ENCODE data around the gene CCDC85B. TPM values are rescaled to one million over a fixed set of nuclear protein-coding genes. Genes with fewer than 3 reads are reported as not detected.

CCDC85B gene
- total and polyA plus RNA-seq, 9 donors: 14.2 to 23.9 (median 21.8) TPM

DNA sequence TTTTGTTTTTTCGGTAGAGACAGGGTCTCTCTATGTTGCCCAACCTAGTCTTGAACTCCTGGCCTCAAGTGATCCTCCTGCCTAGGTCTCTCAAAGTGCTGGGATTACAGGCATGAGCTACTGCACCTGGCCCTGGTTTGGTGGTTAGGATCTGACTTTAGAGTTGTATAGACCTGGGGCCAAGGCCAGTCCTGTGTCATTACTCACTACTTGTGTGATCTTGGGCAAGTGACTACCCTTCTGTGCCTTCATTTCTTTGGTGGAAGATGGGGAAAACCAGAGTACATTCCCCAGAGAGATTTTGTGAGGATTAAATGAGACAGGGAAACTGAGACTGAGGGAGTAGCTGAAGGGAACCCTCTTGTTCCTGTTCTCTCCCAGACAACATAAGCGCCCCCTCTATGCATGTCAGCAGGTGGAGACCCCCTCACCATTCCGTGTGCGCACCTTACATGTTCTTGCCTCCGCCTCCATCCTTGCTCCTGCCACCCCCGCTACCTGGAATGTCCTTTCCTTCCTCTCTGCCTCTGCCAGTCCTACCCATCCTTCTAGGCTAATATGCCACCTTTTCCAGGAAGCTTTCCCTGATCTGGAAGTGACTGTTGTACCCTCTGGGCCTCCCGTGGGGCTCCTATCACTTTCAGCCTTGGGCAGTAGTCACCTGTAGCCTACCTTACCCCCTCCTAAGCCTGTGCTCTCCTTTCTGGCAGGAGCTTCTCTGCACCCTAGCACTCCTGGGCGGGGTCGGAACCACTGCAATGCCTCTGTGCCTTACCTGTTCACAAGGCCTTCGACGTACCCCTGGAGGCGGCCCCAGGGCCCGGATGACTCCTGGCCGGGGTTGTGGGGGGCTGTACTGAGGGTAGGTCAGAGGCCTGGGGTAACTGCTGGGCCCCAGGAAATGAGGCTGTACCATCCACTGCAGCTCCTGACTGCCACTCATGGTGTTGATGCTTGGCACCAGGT, 5.8 kb downstream of the CCDC85B start:
- peaks cover 51% of the 10 kb centered on the region for H3K27me3 ChIP-seq (ENCODE audit: control insufficient read depth, insufficient read depth, low read length)
- DNase-seq: no peak
- no peaks in the 10 kb centered on the region for H3K36me3 ChIP-seq (ENCODE audit: control insufficient read depth, insufficient read depth, low read length)
- H3K4me3 ChIP-seq (ENCODE audit: low read length): no peak overlapping the region
- H3K9me3 ChIP-seq (replicated peaks; ENCODE audit: control insufficient read depth, low read depth, low read length): no peaks in the 10 kb centered on the region
- H3K27ac ChIP-seq (ENCODE audit: low read length): no peak overlapping the region
- 90% methylated on average over 11 of the region's 14 CpGs for WGBS (ENCODE audit: insufficient coverage)
- H3K4me1 ChIP-seq (ENCODE audit: control insufficient read depth, insufficient read depth, low read length): peaks cover 40% of the 10 kb centered on the region

DNA sequence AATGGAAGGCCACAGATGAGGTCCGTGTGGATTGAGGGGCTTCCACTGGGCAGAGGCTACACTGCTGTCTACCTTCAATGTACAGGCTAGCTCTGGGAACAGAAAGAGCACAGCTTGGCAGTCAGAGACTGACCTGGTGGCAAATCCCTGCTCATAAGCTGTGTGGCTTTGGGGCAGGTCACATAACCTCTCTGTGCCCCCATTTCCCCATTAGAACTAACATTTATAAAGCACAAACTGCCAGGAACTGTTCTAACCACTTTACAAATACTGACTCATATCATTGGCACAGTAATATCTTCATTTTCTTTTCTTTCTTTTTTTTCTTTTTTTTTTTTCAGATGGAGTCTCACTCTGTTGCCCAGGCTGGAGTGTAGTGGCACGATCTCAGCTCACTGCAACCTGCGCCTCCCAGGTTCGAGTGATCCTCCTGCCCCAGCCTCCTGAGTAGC, 6.6 kb downstream of the CCDC85B start:
- Histone ChIP-seq H3K36me3 (ENCODE audit: control insufficient read depth, insufficient read depth, low read length) (no peaks in the 10 kb centered on the region), H3K27me3 (ENCODE audit: control insufficient read depth, insufficient read depth, low read length) (peaks cover 55% of the 10 kb centered on the region), H3K4me3 (ENCODE audit: low read length) (no peak overlapping the region), H3K4me1 (ENCODE audit: control insufficient read depth, insufficient read depth, low read length) (peaks cover 33% of the 10 kb centered on the region), H3K27ac (ENCODE audit: low read length) (no peak overlapping the region), H3K9me3 (replicated peaks; ENCODE audit: control insufficient read depth, low read depth, low read length) (no peaks in the 10 kb centered on the region)
- 83% methylated on average over 2 of the region's 4 CpGs for WGBS (ENCODE audit: insufficient coverage)
- DNase-seq: no peak

DNA sequence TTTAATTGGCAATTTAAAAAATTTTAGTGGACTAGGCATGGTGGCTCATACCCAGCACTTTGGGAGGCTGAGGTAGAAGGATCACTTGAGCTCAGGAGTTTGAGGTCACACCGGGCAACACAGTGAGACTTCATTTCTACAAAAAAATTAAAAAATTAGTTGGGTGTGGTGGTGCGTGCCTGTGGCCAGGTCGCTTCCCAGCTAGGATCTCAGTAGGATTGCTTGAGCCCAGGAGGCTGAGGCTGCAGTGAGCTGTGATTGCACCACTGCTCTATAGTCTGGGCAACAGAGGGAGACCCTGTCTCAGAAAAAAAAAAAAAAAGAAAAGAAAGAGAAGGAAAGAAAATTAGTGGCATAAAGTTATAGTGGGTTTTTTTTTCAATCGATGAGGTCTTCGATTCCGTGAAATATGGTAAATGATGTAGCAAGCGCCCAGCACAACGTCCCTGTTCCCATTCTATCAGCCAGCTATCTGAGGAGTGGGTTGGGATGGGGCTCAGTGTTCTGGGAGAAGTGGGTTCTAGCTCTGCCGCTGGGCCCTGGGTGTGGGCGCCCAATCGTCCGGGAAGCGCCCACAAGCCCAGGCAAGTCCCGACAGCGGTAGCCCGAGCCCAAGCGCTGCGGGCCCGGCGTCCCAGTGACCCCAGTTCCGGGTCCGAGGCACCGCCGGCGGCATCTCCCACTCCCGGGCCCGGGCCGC, 8.3 kb downstream of the CCDC85B start:
- Histone ChIP-seq H3K9me3 (replicated peaks; ENCODE audit: control insufficient read depth, low read depth, low read length) (no peaks in the 10 kb centered on the region), H3K4me3 (ENCODE audit: low read length) (no peak overlapping the region), H3K27ac (ENCODE audit: low read length) (no peak overlapping the region), H3K27me3 (ENCODE audit: control insufficient read depth, insufficient read depth, low read length) (peaks cover 69% of the 10 kb centered on the region), H3K36me3 (ENCODE audit: control insufficient read depth, insufficient read depth, low read length) (no peaks in the 10 kb centered on the region), H3K4me1 (ENCODE audit: control insufficient read depth, insufficient read depth, low read length) (peaks cover 16% of the 10 kb centered on the region)
- 15% methylated on average over 24 of the region's 28 CpGs for WGBS (ENCODE audit: insufficient coverage)
- DNase-seq: no peak

DNA sequence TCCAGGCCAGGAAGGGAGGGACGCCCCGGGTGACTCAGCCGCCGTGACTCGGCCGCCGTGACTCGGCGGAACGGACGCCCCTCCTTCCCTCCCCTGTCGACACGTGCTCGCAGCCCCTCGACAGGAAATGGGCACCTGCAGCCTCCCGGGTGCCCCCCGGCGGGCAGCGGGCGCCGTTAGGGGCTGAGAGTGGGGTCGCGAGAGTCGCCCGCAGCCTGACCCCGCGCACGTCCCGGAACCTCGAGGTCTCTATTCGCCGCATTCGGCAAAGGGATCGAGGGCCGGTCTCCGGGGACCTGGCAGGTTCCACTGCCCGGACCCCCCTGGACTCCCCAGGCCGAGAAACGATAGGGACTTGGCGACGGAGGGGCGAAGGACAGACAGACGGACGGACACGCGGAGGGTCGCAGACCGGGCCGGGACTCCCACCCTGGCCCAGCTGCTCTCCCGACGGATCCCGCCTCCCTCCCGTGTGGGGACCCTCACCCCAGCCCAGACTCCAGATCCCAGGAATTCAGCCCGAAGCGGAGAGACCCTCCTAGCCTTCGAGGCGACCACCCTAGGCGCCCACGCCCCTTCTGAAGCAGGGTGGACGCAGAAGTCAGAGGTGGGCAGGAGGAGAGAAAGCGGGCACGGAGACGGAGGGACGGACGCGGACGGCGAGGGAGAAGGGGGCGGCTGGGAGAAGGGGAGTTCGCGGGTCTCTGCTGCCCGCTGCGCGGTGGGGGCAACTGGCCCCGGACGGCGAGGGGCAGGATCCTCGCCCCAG, 9.1 kb downstream of the CCDC85B start:
- no peak for DNase-seq
- H3K4me1 ChIP-seq (ENCODE audit: control insufficient read depth, insufficient read depth, low read length): peaks cover 14% of the 10 kb centered on the region
- H3K36me3 ChIP-seq (ENCODE audit: control insufficient read depth, insufficient read depth, low read length): no peaks in the 10 kb centered on the region
- H3K27me3 ChIP-seq (ENCODE audit: control insufficient read depth, insufficient read depth, low read length): peaks cover 70% of the 10 kb centered on the region
- no peak overlapping the region for H3K4me3 ChIP-seq (ENCODE audit: low read length)
- no peak overlapping the region for H3K27ac ChIP-seq (ENCODE audit: low read length)
- 1% methylated on average over 60 of the region's 78 CpGs for WGBS (ENCODE audit: insufficient coverage)
- H3K9me3 ChIP-seq (replicated peaks; ENCODE audit: control insufficient read depth, low read depth, low read length): no peaks in the 10 kb centered on the region

DNA sequence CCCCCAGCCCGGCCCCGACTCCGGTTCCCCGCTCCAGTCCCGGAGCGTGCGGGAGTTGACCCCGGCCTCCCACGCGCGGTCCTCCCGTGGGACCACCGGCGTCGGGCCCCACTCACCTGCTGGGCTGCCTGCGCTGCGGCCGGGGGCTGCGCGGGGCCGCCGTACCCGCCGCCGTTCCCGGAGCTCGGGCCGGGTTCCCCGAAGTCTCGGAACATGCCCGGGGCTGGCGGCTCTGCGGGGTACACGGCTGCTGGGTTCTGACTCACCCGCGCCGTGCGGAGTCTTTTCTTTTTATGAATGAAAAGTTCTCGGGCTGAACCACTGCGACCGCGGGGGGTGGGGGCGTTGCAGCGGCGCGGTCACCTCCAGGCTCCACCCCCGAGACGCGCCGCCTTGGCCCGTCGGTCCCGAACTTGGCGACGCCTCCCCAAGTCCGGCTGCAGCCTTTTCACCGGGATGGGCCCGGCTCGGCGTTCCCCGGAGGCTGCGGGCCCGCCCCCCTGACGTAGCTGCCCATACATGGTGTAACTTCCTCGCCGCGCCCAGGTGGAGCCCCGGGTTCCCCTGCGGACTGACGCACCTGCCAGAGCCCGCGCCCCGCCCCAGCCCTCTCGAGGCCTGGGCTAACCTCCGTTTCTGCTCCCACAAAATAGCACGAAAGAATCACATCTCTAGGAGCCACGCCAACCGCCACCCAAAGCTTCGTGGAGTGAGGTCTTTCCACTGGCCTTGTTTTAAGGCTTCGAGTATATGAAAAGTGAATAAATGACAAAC, 9.8 kb downstream of the CCDC85B start, which contains the start of gene FOSL1:
Gene FOSL1, minus strand, starts transcription at position 264 of the 774 bp plus-strand sequence. Its CDS starts 49 bp downstream, at position 215.
- peaks cover 76% of the 10 kb centered on the region for H3K27me3 ChIP-seq (ENCODE audit: control insufficient read depth, insufficient read depth, low read length)
- peak within 1 kb of the TSS; percentile 25 for H3K4me3 ChIP-seq (ENCODE audit: low read length)
- DNase-seq: peak; percentile 69
- under 1% methylated on average over 72 of the region's 80 CpGs for WGBS (ENCODE audit: insufficient coverage)
- H3K4me1 ChIP-seq (ENCODE audit: control insufficient read depth, insufficient read depth, low read length): peaks cover 14% of the 10 kb centered on the region
- H3K27ac ChIP-seq (ENCODE audit: low read length): no peak within 1 kb of the TSS
- no peaks in the 10 kb centered on the region for H3K36me3 ChIP-seq (ENCODE audit: control insufficient read depth, insufficient read depth, low read length)
- H3K9me3 ChIP-seq (replicated peaks; ENCODE audit: control insufficient read depth, low read depth, low read length): no peaks in the 10 kb centered on the region

DNA sequence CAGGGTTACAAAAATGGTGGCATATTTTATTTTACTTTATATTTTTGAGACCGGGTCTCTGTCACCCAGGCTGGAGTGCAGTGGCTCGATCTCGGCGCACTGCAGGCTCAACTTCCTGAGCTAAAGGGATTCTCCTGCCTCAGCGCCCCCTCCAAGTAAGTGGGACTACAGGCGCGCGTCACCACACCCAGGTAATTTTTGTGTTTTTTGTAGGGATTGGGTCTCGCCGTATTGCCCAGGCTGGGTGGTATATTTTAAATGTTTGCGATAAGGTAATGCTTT, 10.4 kb downstream of the CCDC85B start:
- no peak for DNase-seq
- Histone ChIP-seq H3K36me3 (ENCODE audit: control insufficient read depth, insufficient read depth, low read length) (no peaks in the 10 kb centered on the region), H3K9me3 (replicated peaks; ENCODE audit: control insufficient read depth, low read depth, low read length) (no peaks in the 10 kb centered on the region), H3K4me3 (ENCODE audit: low read length) (no peak overlapping the region), H3K27ac (ENCODE audit: low read length) (no peak overlapping the region), H3K4me1 (ENCODE audit: control insufficient read depth, insufficient read depth, low read length) (peaks cover 14% of the 10 kb centered on the region), H3K27me3 (ENCODE audit: control insufficient read depth, insufficient read depth, low read length) (peaks cover 76% of the 10 kb centered on the region)
- WGBS (ENCODE audit: insufficient coverage): 35% methylated on average over 4 of the region's 11 CpGs

DNA sequence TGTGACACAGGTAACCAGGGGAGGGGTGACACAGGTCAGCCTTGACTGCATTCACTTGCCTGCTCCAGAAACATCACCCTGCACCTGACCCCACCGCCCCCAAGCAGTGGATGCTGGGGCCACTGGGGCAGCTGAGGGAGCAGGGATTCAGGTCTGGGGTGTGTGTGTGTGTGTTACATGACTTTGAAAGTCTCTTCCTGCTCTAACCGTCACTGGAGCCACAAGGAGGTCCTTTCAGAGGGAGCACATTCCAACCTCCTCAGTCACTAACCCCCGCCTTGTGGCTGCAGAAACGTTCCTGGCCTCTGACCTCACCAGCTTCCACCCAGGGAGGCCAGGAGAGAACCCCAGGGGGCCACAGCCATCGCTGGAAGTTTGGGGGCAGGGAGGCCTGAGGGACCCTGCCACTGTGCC, 12.6 kb downstream of the CCDC85B start:
- H3K4me1 ChIP-seq (ENCODE audit: control insufficient read depth, insufficient read depth, low read length): peaks cover 14% of the 10 kb centered on the region
- DNase-seq: no peak
- no peak overlapping the region for H3K27ac ChIP-seq (ENCODE audit: low read length)
- H3K27me3 ChIP-seq (ENCODE audit: control insufficient read depth, insufficient read depth, low read length): peaks cover 77% of the 10 kb centered on the region
- H3K36me3 ChIP-seq (ENCODE audit: control insufficient read depth, insufficient read depth, low read length): no peaks in the 10 kb centered on the region
- no peak overlapping the region for H3K4me3 ChIP-seq (ENCODE audit: low read length)
- 0% methylated on average over 1 of the region's 5 CpGs for WGBS (ENCODE audit: insufficient coverage)
- no peaks in the 10 kb centered on the region for H3K9me3 ChIP-seq (replicated peaks; ENCODE audit: control insufficient read depth, low read depth, low read length)

DNA sequence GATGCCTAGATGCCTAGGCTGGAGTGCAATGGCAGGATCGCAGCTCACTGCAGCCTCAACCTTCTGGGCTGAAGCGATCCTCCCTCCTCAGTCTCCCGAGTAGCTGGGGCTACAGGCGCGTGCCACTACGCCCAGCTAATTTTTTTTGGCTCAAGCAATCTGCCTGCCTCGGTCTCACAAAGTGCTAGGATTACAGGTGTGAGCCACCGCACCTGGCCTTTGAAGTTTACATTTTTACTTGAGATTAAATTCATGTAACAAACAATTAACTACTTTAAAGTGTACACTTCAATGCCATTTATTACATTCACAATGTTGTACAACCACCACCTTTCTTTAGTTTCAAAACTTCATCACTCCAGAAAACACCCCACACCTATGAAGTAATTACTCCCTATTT, 13.2 kb downstream of the CCDC85B start:
- Histone ChIP-seq H3K9me3 (replicated peaks; ENCODE audit: control insufficient read depth, low read depth, low read length) (no peaks in the 10 kb centered on the region), H3K36me3 (ENCODE audit: control insufficient read depth, insufficient read depth, low read length) (no peaks in the 10 kb centered on the region), H3K27me3 (ENCODE audit: control insufficient read depth, insufficient read depth, low read length) (peaks cover 71% of the 10 kb centered on the region), H3K4me1 (ENCODE audit: control insufficient read depth, insufficient read depth, low read length) (peaks cover 14% of the 10 kb centered on the region), H3K4me3 (ENCODE audit: low read length) (no peak overlapping the region), H3K27ac (ENCODE audit: low read length) (no peak overlapping the region)
- DNase-seq: no peak
- 60% methylated on average over 6 of the region's 8 CpGs for WGBS (ENCODE audit: insufficient coverage)

DNA sequence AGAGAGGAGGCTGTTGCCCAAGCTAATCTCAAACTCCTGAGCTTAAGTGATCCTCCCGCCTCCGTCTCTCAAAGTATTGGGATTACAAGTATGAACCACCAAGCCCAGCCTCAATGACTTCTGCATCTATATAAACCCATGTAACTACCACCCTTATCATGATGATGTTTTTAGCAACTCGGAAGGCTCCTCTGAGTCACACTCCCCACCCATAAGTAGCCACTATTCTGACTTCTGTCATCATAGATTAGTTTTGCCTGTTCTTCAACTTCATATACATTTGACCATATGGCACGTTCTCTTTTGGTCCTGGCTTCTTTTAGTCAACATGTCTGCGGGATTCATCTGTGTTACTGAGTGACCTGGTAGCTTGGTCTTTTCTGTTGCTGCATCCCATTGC, 16.1 kb downstream of the CCDC85B start:
- H3K4me3 ChIP-seq (ENCODE audit: low read length): no peak overlapping the region
- H3K4me1 ChIP-seq (ENCODE audit: control insufficient read depth, insufficient read depth, low read length): peaks cover 4% of the 10 kb centered on the region
- no peaks in the 10 kb centered on the region for H3K36me3 ChIP-seq (ENCODE audit: control insufficient read depth, insufficient read depth, low read length)
- DNase-seq: no peak
- no peaks in the 10 kb centered on the region for H3K9me3 ChIP-seq (replicated peaks; ENCODE audit: control insufficient read depth, low read depth, low read length)
- WGBS (ENCODE audit: insufficient coverage): 87% methylated on average over 5 of the region's 5 CpGs
- H3K27me3 ChIP-seq (ENCODE audit: control insufficient read depth, insufficient read depth, low read length): peaks cover 58% of the 10 kb centered on the region
- H3K27ac ChIP-seq (ENCODE audit: low read length): no peak overlapping the region

Measured in muscle of leg (tissue), 11 donors.